ENCODE results near the gene CA12.

The CA12 gene

DNA sequence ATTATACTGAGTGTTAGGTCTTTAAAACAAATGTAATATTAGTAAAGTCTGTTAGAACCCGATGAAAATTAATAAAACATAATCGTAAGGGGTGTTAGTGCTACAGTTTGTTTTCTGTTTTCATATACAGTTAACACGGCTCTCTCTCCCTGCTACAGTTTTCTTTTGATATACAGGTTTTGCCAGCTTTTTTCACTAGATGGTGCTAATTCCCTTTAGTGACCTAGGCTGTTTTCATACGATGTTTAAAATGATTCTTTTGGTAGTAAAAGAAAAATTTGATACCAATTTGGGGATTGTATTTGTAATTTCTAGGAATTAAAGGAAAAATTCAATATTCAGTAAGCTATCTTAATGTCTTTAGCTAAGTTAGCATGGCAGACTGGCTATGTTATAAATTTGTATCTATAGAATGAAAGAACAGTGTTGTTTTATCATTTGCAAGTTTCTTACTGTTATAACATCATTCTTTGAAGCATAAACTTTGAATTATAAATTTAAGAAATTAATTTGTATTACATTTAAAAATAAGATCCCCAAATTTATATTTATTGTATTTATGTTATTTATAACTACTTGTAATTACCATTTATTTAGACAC lies 92.8 kb downstream of the CA12 start:
- peak; percentile 53 for DNase-seq
- Histone ChIP-seq H2BK15ac (replicated peaks; ENCODE audit: low read depth) (no peak overlapping the region), H2BK120ac (ENCODE audit: low read depth, low read length) (no peak overlapping the region), H3K23ac (ENCODE audit: low read length) (no peak overlapping the region), H3K79me2 (ENCODE audit: control insufficient read depth, insufficient read depth, low read length) (no peaks in the 10 kb centered on the region), H3K4me1 (ENCODE audit: control insufficient read depth, low read depth, low read length) (no peaks in the 10 kb centered on the region), H4K5ac (ENCODE audit: low read length) (no peak overlapping the region), H3K79me1 (ENCODE audit: low read length) (no peaks in the 10 kb centered on the region), H4K8ac (ENCODE audit: low read depth, low read length) (no peak overlapping the region), H3K56ac (ENCODE audit: low read length) (no peak overlapping the region), H3K4me2 (ENCODE audit: low read length) (no peak overlapping the region), H3K27me3 (ENCODE audit: insufficient read depth, low read length, poor library complexity) (no peaks in the 10 kb centered on the region), H3K4me3 (ENCODE audit: low read length) (no peak overlapping the region), H3K27ac (ENCODE audit: low read depth, low read length) (no peak overlapping the region), H3K18ac (ENCODE audit: low read length) (no peak overlapping the region), H3K36me3 (ENCODE audit: control insufficient read depth, insufficient read depth, low read length) (no peaks in the 10 kb centered on the region), H2AK5ac (ENCODE audit: low read length) (no peak overlapping the region), H3K4ac (ENCODE audit: low read depth, low read length) (no peak overlapping the region), H3K9ac (ENCODE audit: low read length) (no peak overlapping the region), H2BK5ac (ENCODE audit: low read length) (no peak overlapping the region)
- no CpG with 5 or more reads among the region's 4 CpGs for WGBS (ENCODE audit: extremely low coverage, insufficient coverage, low lambda C conversion rate)

DNA sequence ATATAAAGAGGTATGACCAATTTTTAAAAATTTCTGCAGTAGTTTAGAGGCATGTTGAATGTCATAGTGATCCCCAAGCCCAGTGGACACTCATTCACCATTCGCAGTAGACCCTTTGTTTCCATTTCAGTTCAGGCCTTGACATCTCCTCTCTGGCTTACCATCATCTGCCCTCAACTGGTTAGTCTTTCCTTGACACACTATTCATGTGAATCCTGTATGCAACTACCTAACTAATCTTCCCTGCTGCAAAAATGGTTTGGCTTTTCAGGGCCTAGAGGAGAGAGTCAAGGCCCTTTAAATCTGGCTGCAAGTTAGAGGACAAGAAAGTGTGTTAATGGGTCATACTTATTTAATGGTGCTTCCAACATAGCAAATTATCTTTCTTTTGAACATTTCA lies 93.3 kb downstream of the CA12 start:
- H4K5ac ChIP-seq (ENCODE audit: low read length) = no peak overlapping the region
- H3K79me1 ChIP-seq (ENCODE audit: low read length) = no peaks in the 10 kb centered on the region
- H3K56ac ChIP-seq (ENCODE audit: low read length) = no peak overlapping the region
- no CpG with 5 or more reads among the region's 1 CpG for WGBS (ENCODE audit: extremely low coverage, insufficient coverage, low lambda C conversion rate)
- H3K9ac ChIP-seq (ENCODE audit: low read length) = no peak overlapping the region
- peak overlapping the region; percentile 78 for H2BK15ac ChIP-seq (replicated peaks; ENCODE audit: low read depth)
- no peak overlapping the region for H4K8ac ChIP-seq (ENCODE audit: low read depth, low read length)
- no peak overlapping the region for H2AK5ac ChIP-seq (ENCODE audit: low read length)
- no peak overlapping the region for H3K23ac ChIP-seq (ENCODE audit: low read length)
- no peaks in the 10 kb centered on the region for H3K36me3 ChIP-seq (ENCODE audit: control insufficient read depth, insufficient read depth, low read length)
- no peak overlapping the region for H3K4me2 ChIP-seq (ENCODE audit: low read length)
- H3K4me3 ChIP-seq (ENCODE audit: low read length) = no peak overlapping the region
- no peaks in the 10 kb centered on the region for H3K4me1 ChIP-seq (ENCODE audit: control insufficient read depth, low read depth, low read length)
- no peak overlapping the region for H2BK120ac ChIP-seq (ENCODE audit: low read depth, low read length)
- no peak overlapping the region for H2BK5ac ChIP-seq (ENCODE audit: low read length)
- H3K18ac ChIP-seq (ENCODE audit: low read length) = no peak overlapping the region
- H3K27me3 ChIP-seq (ENCODE audit: insufficient read depth, low read length, poor library complexity) = no peaks in the 10 kb centered on the region
- H3K4ac ChIP-seq (ENCODE audit: low read depth, low read length) = no peak overlapping the region
- H3K79me2 ChIP-seq (ENCODE audit: control insufficient read depth, insufficient read depth, low read length) = no peaks in the 10 kb centered on the region
- DNase-seq = no peak
- H3K27ac ChIP-seq (ENCODE audit: low read depth, low read length) = no peak overlapping the region

DNA sequence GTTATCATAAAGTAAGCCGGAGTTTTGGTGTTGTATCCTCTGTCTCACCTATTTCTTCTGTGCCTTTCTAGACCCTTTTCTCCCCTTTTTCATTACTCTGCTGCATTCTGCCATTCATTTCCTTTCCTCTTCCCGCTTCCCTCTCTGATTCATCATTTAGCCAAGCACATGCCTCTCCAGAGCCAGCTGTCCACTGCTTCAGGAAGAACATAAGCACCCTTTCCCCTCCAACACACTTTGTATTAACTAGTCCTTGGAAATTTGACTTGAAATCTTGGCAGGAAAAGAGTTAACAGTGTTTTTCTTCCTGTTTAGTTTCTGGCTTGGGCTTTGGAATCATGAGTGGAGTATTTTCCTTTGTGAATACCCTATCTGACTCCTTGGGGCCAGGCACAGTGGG lies 94.5 kb downstream of the CA12 start:
- Histone ChIP-seq H3K27ac (ENCODE audit: low read depth, low read length) (no peak overlapping the region), H3K4ac (ENCODE audit: low read depth, low read length) (no peak overlapping the region), H4K5ac (ENCODE audit: low read length) (no peak overlapping the region), H2AK5ac (ENCODE audit: low read length) (no peak overlapping the region), H3K4me1 (ENCODE audit: control insufficient read depth, low read depth, low read length) (no peaks in the 10 kb centered on the region), H3K23ac (ENCODE audit: low read length) (no peak overlapping the region), H3K27me3 (ENCODE audit: insufficient read depth, low read length, poor library complexity) (no peaks in the 10 kb centered on the region), H3K4me2 (ENCODE audit: low read length) (no peak overlapping the region), H3K79me2 (ENCODE audit: control insufficient read depth, insufficient read depth, low read length) (no peaks in the 10 kb centered on the region), H2BK5ac (ENCODE audit: low read length) (no peak overlapping the region), H3K9ac (ENCODE audit: low read length) (no peak overlapping the region), H2BK15ac (replicated peaks; ENCODE audit: low read depth) (no peak overlapping the region), H3K36me3 (ENCODE audit: control insufficient read depth, insufficient read depth, low read length) (no peaks in the 10 kb centered on the region), H4K8ac (ENCODE audit: low read depth, low read length) (no peak overlapping the region), H3K79me1 (ENCODE audit: low read length) (no peaks in the 10 kb centered on the region), H3K4me3 (ENCODE audit: low read length) (no peak overlapping the region), H2BK120ac (ENCODE audit: low read depth, low read length) (no peak overlapping the region), H3K18ac (ENCODE audit: low read length) (no peak overlapping the region), H3K56ac (ENCODE audit: low read length) (no peak overlapping the region)
- DNase-seq = no peak
- no CpG with 5 or more reads among the region's 2 CpGs for WGBS (ENCODE audit: extremely low coverage, insufficient coverage, low lambda C conversion rate)

DNA sequence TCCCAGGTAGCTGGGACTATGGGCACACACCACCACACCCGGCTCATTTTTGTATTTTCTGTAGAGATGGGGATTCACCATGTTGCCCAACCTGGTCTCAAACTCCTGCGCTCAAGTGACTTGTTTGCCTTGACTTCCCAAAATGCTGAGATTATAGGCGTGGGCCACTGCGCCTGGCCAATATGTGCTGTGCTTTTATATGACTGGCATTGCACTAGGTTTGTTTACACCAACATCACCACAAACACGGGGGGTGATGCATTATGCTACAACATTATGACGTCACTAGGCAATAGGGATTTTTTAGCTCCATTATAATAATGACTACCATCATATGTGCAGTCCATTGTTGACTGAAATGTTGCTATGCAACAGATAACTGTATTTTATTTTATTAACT lies 97.3 kb downstream of the CA12 start:
- H2BK120ac ChIP-seq (ENCODE audit: low read depth, low read length) = no peak overlapping the region
- no peaks in the 10 kb centered on the region for H3K79me2 ChIP-seq (ENCODE audit: control insufficient read depth, insufficient read depth, low read length)
- no peaks in the 10 kb centered on the region for H3K4me1 ChIP-seq (ENCODE audit: control insufficient read depth, low read depth, low read length)
- H2BK15ac ChIP-seq (replicated peaks; ENCODE audit: low read depth) = no peak overlapping the region
- H3K9ac ChIP-seq (ENCODE audit: low read length) = no peak overlapping the region
- no peak for DNase-seq
- no peaks in the 10 kb centered on the region for H3K27me3 ChIP-seq (ENCODE audit: insufficient read depth, low read length, poor library complexity)
- no peak overlapping the region for H4K8ac ChIP-seq (ENCODE audit: low read depth, low read length)
- H3K36me3 ChIP-seq (ENCODE audit: control insufficient read depth, insufficient read depth, low read length) = no peaks in the 10 kb centered on the region
- H3K27ac ChIP-seq (ENCODE audit: low read depth, low read length) = no peak overlapping the region
- no peak overlapping the region for H3K18ac ChIP-seq (ENCODE audit: low read length)
- no peaks in the 10 kb centered on the region for H3K79me1 ChIP-seq (ENCODE audit: low read length)
- H2AK5ac ChIP-seq (ENCODE audit: low read length) = no peak overlapping the region
- H3K4me2 ChIP-seq (ENCODE audit: low read length) = no peak overlapping the region
- no peak overlapping the region for H3K4me3 ChIP-seq (ENCODE audit: low read length)
- H2BK5ac ChIP-seq (ENCODE audit: low read length) = no peak overlapping the region
- no CpG with 5 or more reads among the region's 6 CpGs for WGBS (ENCODE audit: extremely low coverage, insufficient coverage, low lambda C conversion rate)
- no peak overlapping the region for H3K4ac ChIP-seq (ENCODE audit: low read depth, low read length)
- no peak overlapping the region for H3K56ac ChIP-seq (ENCODE audit: low read length)
- no peak overlapping the region for H3K23ac ChIP-seq (ENCODE audit: low read length)
- no peak overlapping the region for H4K5ac ChIP-seq (ENCODE audit: low read length)

DNA sequence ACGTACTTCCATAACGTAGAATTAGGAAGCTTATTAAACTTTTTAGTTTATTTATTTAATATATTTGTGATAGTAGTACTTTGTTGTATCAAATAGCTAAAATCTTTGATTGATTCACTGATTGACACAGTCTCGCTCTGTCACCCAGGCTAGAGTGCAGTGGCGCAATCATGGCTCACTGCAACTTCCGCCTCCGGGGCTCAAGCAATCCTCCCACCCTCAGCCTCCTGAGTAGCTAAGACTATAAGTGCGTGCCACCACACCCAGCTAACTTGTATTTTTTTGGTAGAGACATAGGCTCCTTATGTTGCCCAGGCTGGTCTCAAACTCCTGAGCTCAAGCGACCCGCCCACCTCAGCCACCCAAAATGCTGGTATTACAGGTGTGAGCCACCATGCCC lies 98.5 kb downstream of the CA12 start:
- Histone ChIP-seq H4K8ac (ENCODE audit: low read depth, low read length) (no peak overlapping the region), H3K27ac (ENCODE audit: low read depth, low read length) (no peak overlapping the region), H3K4me1 (ENCODE audit: control insufficient read depth, low read depth, low read length) (no peaks in the 10 kb centered on the region), H4K5ac (ENCODE audit: low read length) (no peak overlapping the region), H3K4me2 (ENCODE audit: low read length) (no peak overlapping the region), H3K18ac (ENCODE audit: low read length) (no peak overlapping the region), H2BK120ac (ENCODE audit: low read depth, low read length) (no peak overlapping the region), H3K4me3 (ENCODE audit: low read length) (no peak overlapping the region), H3K27me3 (ENCODE audit: insufficient read depth, low read length, poor library complexity) (no peaks in the 10 kb centered on the region), H3K79me1 (ENCODE audit: low read length) (no peaks in the 10 kb centered on the region), H2AK5ac (ENCODE audit: low read length) (no peak overlapping the region), H3K36me3 (ENCODE audit: control insufficient read depth, insufficient read depth, low read length) (no peaks in the 10 kb centered on the region), H3K23ac (ENCODE audit: low read length) (no peak overlapping the region), H3K56ac (ENCODE audit: low read length) (no peak overlapping the region), H3K4ac (ENCODE audit: low read depth, low read length) (no peak overlapping the region), H2BK5ac (ENCODE audit: low read length) (no peak overlapping the region), H3K9ac (ENCODE audit: low read length) (no peak overlapping the region), H3K79me2 (ENCODE audit: control insufficient read depth, insufficient read depth, low read length) (no peaks in the 10 kb centered on the region), H2BK15ac (replicated peaks; ENCODE audit: low read depth) (no peak overlapping the region)
- DNase-seq = no peak
- no CpG with 5 or more reads among the region's 9 CpGs for WGBS (ENCODE audit: extremely low coverage, insufficient coverage, low lambda C conversion rate)

DNA sequence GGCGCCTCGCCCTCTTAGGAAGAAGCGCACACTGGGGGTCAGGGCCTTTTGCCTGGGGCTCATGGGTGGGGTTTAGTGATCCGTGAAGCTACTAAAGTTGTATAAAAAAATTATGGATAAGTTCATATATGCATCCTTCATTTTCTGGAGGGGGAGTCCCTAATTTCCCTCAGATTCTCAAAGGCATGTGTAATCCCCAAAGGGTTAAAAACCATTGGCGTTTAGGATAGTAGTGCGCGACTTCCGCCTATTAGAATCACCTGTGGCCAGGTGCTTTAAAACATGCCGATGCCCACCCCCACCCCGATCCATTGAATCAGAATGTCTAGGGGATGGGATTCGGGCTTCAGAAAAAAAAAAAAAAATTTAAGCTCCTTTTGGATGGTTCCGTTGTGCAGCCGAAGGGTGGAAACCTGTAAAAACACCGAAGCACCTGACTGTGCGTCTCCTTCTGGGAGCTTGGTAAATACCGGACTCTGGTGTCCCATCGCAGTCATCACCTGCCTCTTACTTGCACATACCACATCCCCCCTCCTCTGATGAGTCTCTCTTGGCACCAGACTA lies 103.7 kb downstream of the CA12 start:
- H3K4me2 ChIP-seq (ENCODE audit: low read length) = peak overlapping the region; percentile 50
- H2AK5ac ChIP-seq (ENCODE audit: low read length) = no peak overlapping the region
- H3K4ac ChIP-seq (ENCODE audit: low read depth, low read length) = peak overlapping the region; percentile 58
- WGBS (ENCODE audit: extremely low coverage, insufficient coverage, low lambda C conversion rate) = no CpG with 5 or more reads among the region's 17 CpGs
- peak; percentile 41 for DNase-seq
- no peak overlapping the region for H4K5ac ChIP-seq (ENCODE audit: low read length)
- H3K27me3 ChIP-seq (ENCODE audit: insufficient read depth, low read length, poor library complexity) = no peaks in the 10 kb centered on the region
- no peaks in the 10 kb centered on the region for H3K79me1 ChIP-seq (ENCODE audit: low read length)
- no peak overlapping the region for H4K8ac ChIP-seq (ENCODE audit: low read depth, low read length)
- peaks cover 2% of the 10 kb centered on the region for H3K4me1 ChIP-seq (ENCODE audit: control insufficient read depth, low read depth, low read length)
- H3K4me3 ChIP-seq (ENCODE audit: low read length) = peak overlapping the region; percentile 63
- H3K27ac ChIP-seq (ENCODE audit: low read depth, low read length) = no peak overlapping the region
- no peaks in the 10 kb centered on the region for H3K36me3 ChIP-seq (ENCODE audit: control insufficient read depth, insufficient read depth, low read length)
- peak overlapping the region; percentile 72 for H3K9ac ChIP-seq (ENCODE audit: low read length)
- H2BK120ac ChIP-seq (ENCODE audit: low read depth, low read length) = no peak overlapping the region
- H3K56ac ChIP-seq (ENCODE audit: low read length) = peak overlapping the region; percentile 91
- H3K23ac ChIP-seq (ENCODE audit: low read length) = no peak overlapping the region
- no peak overlapping the region for H2BK5ac ChIP-seq (ENCODE audit: low read length)
- no peak overlapping the region for H2BK15ac ChIP-seq (replicated peaks; ENCODE audit: low read depth)
- H3K18ac ChIP-seq (ENCODE audit: low read length) = peak overlapping the region; percentile 68
- H3K79me2 ChIP-seq (ENCODE audit: control insufficient read depth, insufficient read depth, low read length) = no peaks in the 10 kb centered on the region

Data from mesendoderm (in vitro differentiated cells).